ENCODE results near the gene FAM20C.
"Not testable (repeated sequence)": the region's sequence is repeated elsewhere in the genome, so short reads cannot be mapped to it uniquely, and the experiment has no call there.

Gene FAM20C

DNA sequence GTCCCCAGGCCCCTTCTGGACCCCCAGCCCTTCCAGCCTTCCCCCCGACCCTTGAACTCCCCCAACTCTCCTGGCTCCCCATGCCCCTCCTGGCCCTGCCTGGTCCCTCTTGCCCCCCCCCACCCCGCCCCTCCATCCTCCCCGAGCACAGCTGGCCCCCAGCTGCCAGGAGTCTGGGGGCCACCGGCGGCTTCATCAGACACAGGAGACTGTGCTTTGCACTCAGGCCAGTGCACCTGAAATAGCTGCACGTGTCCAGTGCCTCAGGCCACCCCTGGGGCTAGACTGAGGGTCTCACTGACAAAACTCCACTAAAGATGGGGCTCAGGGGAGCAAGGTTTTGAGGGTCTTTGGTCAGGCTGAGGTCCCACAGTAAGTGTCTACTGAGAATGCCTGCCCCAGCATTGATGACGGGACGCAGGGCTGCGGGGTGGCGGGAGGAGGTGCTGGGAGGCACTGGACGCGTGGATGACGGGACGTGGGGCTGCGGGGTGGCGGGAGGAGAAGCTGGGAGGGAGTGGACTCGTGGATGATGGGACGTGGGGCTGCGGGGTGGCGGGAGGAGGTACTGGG lies 104.1 kb downstream of the FAM20C start:
- no peaks in the 10 kb centered on the region for H3K9me3 ChIP-seq (ENCODE audit: control insufficient read depth in 5 of 5, low read length in 5 of 5)
- no peak overlapping the region for H3K9ac ChIP-seq (ENCODE audit: low read length in 5 of 5)
- H3K4me3 ChIP-seq (ENCODE audit: low read depth in 1 of 5, low read length in 5 of 5): no peak overlapping the region
- H3K36me3 ChIP-seq (ENCODE audit: control insufficient read depth in 5 of 5, insufficient read depth in 5 of 5, low read length in 5 of 5): no peaks in the 10 kb centered on the region
- H3K4me1 ChIP-seq (ENCODE audit: control insufficient read depth in 5 of 5, insufficient read depth in 5 of 5, low read length in 5 of 5): no peaks in the 10 kb centered on the region
- H3K27ac ChIP-seq (ENCODE audit: low read depth, low read length): no peak overlapping the region
- H3K27me3 ChIP-seq (ENCODE audit: control insufficient read depth in 5 of 5, insufficient read depth in 4 of 5, low read length in 5 of 5): peaks cover 25 to 49% (median 45%) of the 10 kb centered on the region in 5 donors

DNA sequence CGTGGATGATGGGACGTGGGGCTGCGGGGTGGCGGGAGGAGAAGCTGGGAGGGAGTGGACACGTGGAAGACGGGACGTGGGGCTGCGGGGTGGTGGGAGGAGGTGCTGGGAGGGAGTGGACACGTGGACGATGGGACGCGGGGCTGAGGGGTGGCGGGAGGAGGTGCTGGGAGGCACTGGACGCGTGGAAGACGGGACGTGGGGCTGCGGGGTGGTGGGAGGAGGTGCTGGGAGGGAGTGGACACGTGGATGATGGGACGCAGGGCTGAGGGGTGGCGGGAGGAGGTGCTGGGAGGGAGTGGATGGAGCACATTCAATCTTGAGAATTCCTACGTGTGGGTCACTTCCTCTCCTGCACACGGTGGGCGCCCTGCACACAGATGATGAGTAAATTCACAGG lies 104.8 kb downstream of the FAM20C start:
- not testable (repeated sequence) for H3K36me3 ChIP-seq (ENCODE audit: control insufficient read depth in 5 of 5, insufficient read depth in 5 of 5, low read length in 5 of 5); H3K27ac ChIP-seq (ENCODE audit: low read depth, low read length); H3K9ac ChIP-seq (ENCODE audit: low read length in 5 of 5); H3K9me3 ChIP-seq (ENCODE audit: control insufficient read depth in 5 of 5, low read length in 5 of 5); H3K4me3 ChIP-seq (ENCODE audit: low read depth in 1 of 5, low read length in 5 of 5); H3K4me1 ChIP-seq (ENCODE audit: control insufficient read depth in 5 of 5, insufficient read depth in 5 of 5, low read length in 5 of 5)
- peaks cover 21 to 43% (median 38%) of the 10 kb centered on the region in 5 donors for H3K27me3 ChIP-seq (ENCODE audit: control insufficient read depth in 5 of 5, insufficient read depth in 4 of 5, low read length in 5 of 5)

DNA sequence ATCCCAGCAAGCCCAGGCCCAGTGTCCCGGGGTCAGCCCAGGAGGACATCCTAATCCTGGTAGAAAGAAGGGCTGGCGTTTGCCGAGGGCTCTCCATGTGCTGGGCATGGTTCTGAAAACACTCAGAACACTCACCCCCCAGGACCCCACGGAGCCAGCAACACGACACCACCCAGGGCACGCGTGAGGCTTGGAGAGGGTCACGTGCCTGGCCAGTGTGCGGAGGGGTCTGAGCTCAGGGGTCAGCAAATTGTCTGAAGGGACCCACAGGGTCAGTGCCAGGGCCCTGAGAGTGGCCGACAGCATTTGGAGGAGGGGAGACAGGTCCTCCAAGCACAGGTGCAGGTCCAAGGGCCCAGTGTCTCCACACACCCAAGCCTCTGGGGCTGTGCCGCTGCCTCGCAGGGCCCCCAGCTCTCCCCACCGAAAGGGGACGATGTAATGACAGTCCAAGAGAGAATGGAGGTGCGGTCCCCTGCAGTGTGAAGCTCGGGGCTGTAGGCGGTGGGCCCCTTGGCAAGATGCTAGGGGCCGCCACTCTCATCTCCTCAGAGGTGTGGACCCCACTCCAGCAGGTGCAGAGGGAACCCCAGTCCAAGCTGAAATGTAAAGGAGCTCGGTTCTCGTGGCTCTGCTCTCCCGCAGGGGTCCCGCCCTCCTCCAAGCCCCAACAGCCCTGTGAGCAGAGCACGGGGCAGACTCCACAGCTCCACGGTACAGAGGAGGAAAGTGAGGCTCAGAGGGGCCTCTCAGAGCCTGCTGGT lies 105.4 kb downstream of the FAM20C start:
- Histone ChIP-seq H3K36me3 (ENCODE audit: control insufficient read depth in 5 of 5, insufficient read depth in 5 of 5, low read length in 5 of 5) (no peaks in the 10 kb centered on the region), H3K9ac (ENCODE audit: low read length in 5 of 5) (no peak overlapping the region)

DNA sequence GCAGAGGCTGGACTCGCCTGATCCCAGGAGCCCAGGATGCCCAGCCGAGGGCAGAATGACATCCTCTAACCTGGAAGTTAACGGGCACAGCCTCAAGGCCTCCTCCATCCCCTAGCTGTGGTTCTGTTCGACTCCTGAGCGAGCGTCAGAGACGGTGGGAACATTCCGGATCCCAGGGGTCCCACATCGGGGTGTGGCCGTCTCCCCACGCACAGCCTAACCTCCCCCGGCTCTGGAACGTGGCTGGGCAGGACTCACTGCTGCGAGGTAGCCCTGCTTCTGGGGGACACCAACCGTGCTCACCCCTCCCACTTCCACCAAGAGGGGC lies 106.0 kb downstream of the FAM20C start:
- Histone ChIP-seq H3K9ac (ENCODE audit: low read length in 5 of 5) (no peak overlapping the region), H3K27ac (ENCODE audit: low read depth, low read length) (no peak overlapping the region), H3K27me3 (ENCODE audit: control insufficient read depth in 5 of 5, insufficient read depth in 4 of 5, low read length in 5 of 5) (peaks cover 21 to 35% (median 29%) of the 10 kb centered on the region in 5 donors), H3K36me3 (ENCODE audit: control insufficient read depth in 5 of 5, insufficient read depth in 5 of 5, low read length in 5 of 5) (no peaks in the 10 kb centered on the region), H3K9me3 (ENCODE audit: control insufficient read depth in 5 of 5, low read length in 5 of 5) (no peaks in the 10 kb centered on the region), H3K4me1 (ENCODE audit: control insufficient read depth in 5 of 5, insufficient read depth in 5 of 5, low read length in 5 of 5) (no peaks in the 10 kb centered on the region), H3K4me3 (ENCODE audit: low read depth in 1 of 5, low read length in 5 of 5) (no peak overlapping the region)

More for the DNA sequence above, 105.4 kb downstream of the FAM20C start:
- no peak overlapping the region for H3K27ac ChIP-seq (ENCODE audit: low read depth, low read length)
- no peaks in the 10 kb centered on the region for H3K9me3 ChIP-seq (ENCODE audit: control insufficient read depth in 5 of 5, low read length in 5 of 5)
- H3K4me3 ChIP-seq (ENCODE audit: low read depth in 1 of 5, low read length in 5 of 5): no peak overlapping the region
- peaks cover 21 to 36% (median 32%) of the 10 kb centered on the region in 5 donors for H3K27me3 ChIP-seq (ENCODE audit: control insufficient read depth in 5 of 5, insufficient read depth in 4 of 5, low read length in 5 of 5)
- H3K4me1 ChIP-seq (ENCODE audit: control insufficient read depth in 5 of 5, insufficient read depth in 5 of 5, low read length in 5 of 5): no peaks in the 10 kb centered on the region

DNA sequence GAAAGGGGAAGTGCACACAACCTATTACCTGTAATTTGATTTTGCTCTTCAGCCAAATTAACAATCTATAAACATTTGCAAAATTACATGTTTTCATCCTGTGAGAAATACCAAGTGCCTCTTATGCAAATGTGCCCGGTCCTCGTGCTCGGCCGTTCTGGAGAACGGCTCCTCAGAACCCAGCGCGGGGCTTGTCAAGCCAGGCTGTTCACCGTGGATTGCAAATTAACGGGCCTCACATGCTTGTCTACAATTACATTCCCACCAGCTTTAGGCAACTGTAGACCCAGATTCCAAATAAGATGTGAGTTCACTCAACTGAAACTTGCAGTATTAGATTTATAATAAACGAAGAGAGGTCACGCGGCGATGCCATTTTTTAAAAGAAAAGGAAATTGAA lies 106.4 kb downstream of the FAM20C start:
- Histone ChIP-seq H3K4me1 (ENCODE audit: control insufficient read depth in 5 of 5, insufficient read depth in 5 of 5, low read length in 5 of 5) (no peaks in the 10 kb centered on the region), H3K36me3 (ENCODE audit: control insufficient read depth in 5 of 5, insufficient read depth in 5 of 5, low read length in 5 of 5) (no peaks in the 10 kb centered on the region), H3K27ac (ENCODE audit: low read depth, low read length) (no peak overlapping the region), H3K4me3 (ENCODE audit: low read depth in 1 of 5, low read length in 5 of 5) (no peak overlapping the region), H3K9me3 (ENCODE audit: control insufficient read depth in 5 of 5, low read length in 5 of 5) (no peaks in the 10 kb centered on the region), H3K27me3 (ENCODE audit: control insufficient read depth in 5 of 5, insufficient read depth in 4 of 5, low read length in 5 of 5) (peaks cover 17 to 36% (median 29%) of the 10 kb centered on the region in 5 donors), H3K9ac (ENCODE audit: low read length in 5 of 5) (no peak overlapping the region)

DNA sequence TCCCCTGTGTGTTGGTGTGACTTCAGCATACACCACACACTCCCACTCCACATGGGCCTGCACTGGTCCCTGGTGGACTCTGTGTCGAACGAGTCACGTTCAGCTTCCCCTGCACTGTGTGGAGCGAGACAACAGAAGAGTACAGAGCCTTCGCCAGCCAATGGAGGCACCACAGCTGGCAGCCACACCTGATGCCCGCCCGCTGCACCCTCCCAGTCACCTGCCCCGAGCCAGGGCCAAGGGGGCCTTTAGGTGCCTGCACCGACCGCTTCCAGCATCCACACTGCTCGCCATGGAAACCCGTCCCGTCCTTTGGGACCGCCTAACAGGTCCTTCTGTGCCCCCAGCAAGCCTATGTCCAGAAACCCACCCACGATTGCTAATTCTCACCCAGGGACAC lies 106.8 kb downstream of the FAM20C start:
- H3K27ac ChIP-seq (ENCODE audit: low read depth, low read length): no peak overlapping the region
- H3K4me3 ChIP-seq (ENCODE audit: low read depth in 1 of 5, low read length in 5 of 5): no peak overlapping the region
- H3K9ac ChIP-seq (ENCODE audit: low read length in 5 of 5): no peak overlapping the region
- no peaks in the 10 kb centered on the region for H3K36me3 ChIP-seq (ENCODE audit: control insufficient read depth in 5 of 5, insufficient read depth in 5 of 5, low read length in 5 of 5)
- H3K27me3 ChIP-seq (ENCODE audit: control insufficient read depth in 5 of 5, insufficient read depth in 4 of 5, low read length in 5 of 5): peaks cover 13 to 32% (median 25%) of the 10 kb centered on the region in 5 donors
- no peaks in the 10 kb centered on the region for H3K4me1 ChIP-seq (ENCODE audit: control insufficient read depth in 5 of 5, insufficient read depth in 5 of 5, low read length in 5 of 5)
- H3K9me3 ChIP-seq (ENCODE audit: control insufficient read depth in 5 of 5, low read length in 5 of 5): no peaks in the 10 kb centered on the region

DNA sequence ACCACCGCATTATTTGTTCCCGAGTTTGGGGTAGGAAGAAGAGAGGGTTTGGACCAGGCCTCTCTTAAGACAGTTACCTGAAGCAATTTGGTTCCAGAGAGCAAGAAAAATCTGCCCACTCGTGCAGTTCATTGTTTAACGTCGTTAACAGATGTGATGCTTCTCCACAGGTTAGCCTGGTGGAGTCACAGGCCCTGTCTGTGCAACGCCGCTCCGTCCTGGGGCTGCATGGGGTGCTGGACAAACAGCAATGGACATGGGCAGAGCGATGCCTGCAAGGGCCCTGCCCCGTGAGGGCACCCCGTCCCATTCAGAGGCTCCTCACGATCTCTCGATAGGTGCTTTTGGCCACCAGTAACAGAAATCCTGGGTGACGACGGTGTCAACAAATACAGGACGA lies 107.3 kb downstream of the FAM20C start:
- H3K4me1 ChIP-seq (ENCODE audit: control insufficient read depth in 5 of 5, insufficient read depth in 5 of 5, low read length in 5 of 5): no peaks in the 10 kb centered on the region
- H3K27me3 ChIP-seq (ENCODE audit: control insufficient read depth in 5 of 5, insufficient read depth in 4 of 5, low read length in 5 of 5): peaks cover 10 to 31% (median 20%) of the 10 kb centered on the region in 5 donors
- no peaks in the 10 kb centered on the region for H3K9me3 ChIP-seq (ENCODE audit: control insufficient read depth in 5 of 5, low read length in 5 of 5)
- no peak overlapping the region for H3K9ac ChIP-seq (ENCODE audit: low read length in 5 of 5)
- H3K36me3 ChIP-seq (ENCODE audit: control insufficient read depth in 5 of 5, insufficient read depth in 5 of 5, low read length in 5 of 5): no peaks in the 10 kb centered on the region
- no peak overlapping the region for H3K27ac ChIP-seq (ENCODE audit: low read depth, low read length)
- no peak overlapping the region for H3K4me3 ChIP-seq (ENCODE audit: low read depth in 1 of 5, low read length in 5 of 5)

DNA sequence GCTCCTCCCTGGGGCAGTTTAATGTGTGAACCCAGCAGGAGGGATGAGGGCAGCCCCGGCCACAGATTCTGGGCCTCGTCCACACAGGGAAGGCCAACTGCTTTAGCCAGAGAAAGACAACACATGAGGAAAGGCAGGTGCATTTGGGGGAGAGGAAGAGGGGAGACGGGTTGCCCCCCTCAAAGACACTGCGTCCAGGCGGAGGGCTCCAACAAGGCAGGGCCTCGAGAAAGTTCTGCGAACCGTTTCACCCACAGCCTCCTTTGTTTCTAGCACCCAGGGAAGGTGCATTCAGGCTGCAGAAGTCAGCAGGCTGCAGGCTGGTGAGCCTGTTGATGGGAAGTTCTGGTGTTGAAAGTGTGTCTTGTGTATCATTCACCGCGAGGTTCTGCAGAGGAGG lies 107.7 kb downstream of the FAM20C start:
- no peaks in the 10 kb centered on the region for H3K36me3 ChIP-seq (ENCODE audit: control insufficient read depth in 5 of 5, insufficient read depth in 5 of 5, low read length in 5 of 5)
- no peak overlapping the region for H3K4me3 ChIP-seq (ENCODE audit: low read depth in 1 of 5, low read length in 5 of 5)
- H3K27me3 ChIP-seq (ENCODE audit: control insufficient read depth in 5 of 5, insufficient read depth in 4 of 5, low read length in 5 of 5): peaks cover 6 to 31% (median 17%) of the 10 kb centered on the region in 5 donors
- no peaks in the 10 kb centered on the region for H3K9me3 ChIP-seq (ENCODE audit: control insufficient read depth in 5 of 5, low read length in 5 of 5)
- H3K9ac ChIP-seq (ENCODE audit: low read length in 5 of 5): no peak overlapping the region
- no peak overlapping the region for H3K27ac ChIP-seq (ENCODE audit: low read depth, low read length)
- no peaks in the 10 kb centered on the region for H3K4me1 ChIP-seq (ENCODE audit: control insufficient read depth in 5 of 5, insufficient read depth in 5 of 5, low read length in 5 of 5)

DNA sequence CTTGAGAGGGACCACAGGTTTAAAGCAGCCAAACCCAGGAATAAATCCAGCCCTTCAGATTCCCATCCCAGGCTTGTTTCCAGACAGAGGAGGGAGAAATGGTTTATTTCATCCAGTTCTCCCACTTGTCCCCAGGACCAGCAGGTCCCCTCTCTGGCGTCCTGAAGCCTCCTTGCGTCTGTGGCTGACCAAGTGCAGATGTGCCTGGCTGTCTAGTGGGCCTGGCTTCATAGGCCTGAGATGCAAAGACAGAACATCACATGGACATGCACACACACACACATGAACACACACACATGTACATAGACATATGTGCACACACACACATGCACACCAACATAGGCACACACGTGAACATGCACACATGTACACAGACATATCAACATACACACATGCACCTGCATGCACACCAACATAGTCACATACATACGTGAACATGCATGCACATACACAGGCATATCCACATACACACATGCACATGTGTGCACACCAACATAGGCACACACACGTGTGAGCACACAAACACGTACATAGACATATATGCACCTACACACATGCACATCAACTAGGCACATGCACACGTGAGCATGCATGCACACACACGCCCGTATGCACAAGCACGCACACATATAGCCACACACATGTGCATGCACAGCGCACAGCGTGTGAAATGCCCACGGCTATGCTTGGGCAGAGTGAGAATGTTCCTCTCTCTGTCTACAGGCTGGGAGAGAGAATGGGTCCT lies 108.3 kb downstream of the FAM20C start:
- Histone ChIP-seq H3K36me3 (ENCODE audit: control insufficient read depth in 5 of 5, insufficient read depth in 5 of 5, low read length in 5 of 5) (no peaks in the 10 kb centered on the region), H3K4me1 (ENCODE audit: control insufficient read depth in 5 of 5, insufficient read depth in 5 of 5, low read length in 5 of 5) (no peaks in the 10 kb centered on the region), H3K9me3 (ENCODE audit: control insufficient read depth in 5 of 5, low read length in 5 of 5) (no peaks in the 10 kb centered on the region), H3K27me3 (ENCODE audit: control insufficient read depth in 5 of 5, insufficient read depth in 4 of 5, low read length in 5 of 5) (peaks cover 4 to 27% (median 14%) of the 10 kb centered on the region in 5 donors), H3K4me3 (ENCODE audit: low read depth in 1 of 5, low read length in 5 of 5) (no peak overlapping the region), H3K27ac (ENCODE audit: low read depth, low read length) (no peak overlapping the region), H3K9ac (ENCODE audit: low read length in 5 of 5) (no peak overlapping the region)
